Right lobe of liver (tissue), 6 donors: ENCODE data around the gene GTF2A1. TPM values are rescaled to one million over a fixed set of nuclear protein-coding genes. Genes with fewer than 3 reads are reported as not detected.
A peak's percentile ranks its signal among the peaks of the same experiment; 100 is the strongest.
"Not testable (repeated sequence)": the region's sequence is repeated elsewhere in the genome, so short reads cannot be mapped to it uniquely, and the experiment has no call there.

ENCODE experiments used
- ATAC-seq, 4 donors: fragments of 200-7000 bp; cut with Tn5 transposase; one replicate each; pipeline ENCODE4 v1.9.1; 2020; ENCODE audit warnings: mild to moderate bottlenecking in 4 of 4, moderate library complexity in 4 of 4
- DNase-seq, 3 donors: peaks; one replicate each; pipeline ENCODE4 v3.0.0-alpha.2; 2020
- H3K27ac ChIP-seq, 3 donors: fragments of 200-600 bp; one replicate each; pipeline ENCODE4 v1.8.0; 2022
- H3K27me3 ChIP-seq, 2 donors: fragments of 200-600 bp; one replicate each; pipeline ENCODE4 v1.8.0; 2022
- H3K36me3 ChIP-seq, 4 donors: fragments of 200-600 bp; sonication (generic) in 1 of 4; one replicate each; pipeline versions ENCODE4 v1.5.1 to v1.8.0; 2017 to 2022; ENCODE audit warnings: control low read depth in 1 of 4
- H3K4me1 ChIP-seq, 4 donors: fragments of 200-600 bp; sonication (generic) in 1 of 4; one replicate each; pipeline versions ENCODE4 v1.5.1 to v1.8.0; 2017 to 2022; ENCODE audit warnings: control low read depth in 1 of 4
- H3K4me3 ChIP-seq, 3 donors: fragments of 200-600 bp; one replicate each; pipeline ENCODE4 v1.8.0; 2022
- H3K9me3 ChIP-seq, 4 donors: fragments of 200-600 bp; sonication (generic) in 1 of 4; one replicate each; pipeline versions ENCODE4 v1.5.1 to v1.8.0; 2017 to 2022; ENCODE audit warnings: control low read depth in 1 of 4
- CTCF ChIP-seq, 4 donors: fragments of 200-600 bp in 3 of 4; fragments of 450-650 bp in 1 of 4; IDR thresholded peaks; one replicate each; pipeline versions ENCODE4 v1.5.1 to v1.8.0; 2016 to 2022; ENCODE audit warnings: antibody characterized with exemption in 4 of 4, mild to moderate bottlenecking in 2 of 4
- POLR2A ChIP-seq: fragments of 450-650 bp; IDR thresholded peaks from one replicate; pipeline ENCODE4 v1.6.1; 2017; ENCODE audit warnings: antibody characterized with exemption, mild to moderate bottlenecking
- WGBS: methylation state at CpG from one replicate; pipeline ENCODE4 v1.1.6; 2018; ENCODE audit warnings: low coverage, low lambda C conversion rate; ENCODE audit not compliant: insufficient coverage; ENCODE audit errors: missing lambda C conversion rate; 5-methylcytosine and 5-hydroxymethylcytosine counted together
- intact Hi-C, 2 donors: fragments of 100-400 bp; cut with DNase I; formaldehyde crosslinking; loops; one replicate each; pipeline versions ENCODE4 v1.11.2 to v1.14.1; 2022
- total RNA-seq, 6 experiments: library from RNA; depleted of rRNA in 2 of 6; stranded (reverse); fragments of >200 nt in 2 of 6; fragmentation: NEBNext Ultra II Directional in 3 of 6; extraction: Animal tissue kit (Norgen Biotek cat#: 25700) in 3 of 6; gene quantifications; one replicate each; pipeline versions ENCODE4 v1.1.0 to v1.2.4, GENCODE V29; 2016 to 2023
- donor health status: DM: no; HTN: yes; CAD: no.
- donor health status: DM: no; HTN: no; CAD: no.
- donor health status: DM: no; HTN: no; CAD: no.
- donor health status: DM: no; HTN: yes; CAD: no.
- donor health status: DM: no; HTN: yes; CAD: no.

Gene GTF2A1
- total RNA-seq, 6 experiments from 2014 or later, result 11.0 to 16.8 (median 12.9) TPM

- no peak for DNase-seq
Measured at GRCh38 chr14:81246461-81247270, 25.9 kb upstream of the GTF2A1 start.

GRCh38 chr14:81245771-81246170 is 25.0 kb upstream of the GTF2A1 start:
- intact Hi-C loops, result no loop called here
- Histone ChIP-seq H3K9me3 (no peaks in the 10 kb centered on the region), H3K27ac (no peak overlapping the region), H3K27me3 (no peaks in the 10 kb centered on the region), H3K4me3 (no peak overlapping the region), H3K36me3 (no peaks in the 10 kb centered on the region), H3K4me1 (no peaks in the 10 kb centered on the region)
- TF ChIP-seq POLR2A (no peak), CTCF (IDR thresholded peaks at IDR 0.05) (no peak)
- 11% methylated on average over 1 of the region's 1 CpG for WGBS
- DNase-seq (no peak), ATAC-seq (no peak)

More at GRCh38 chr14:81246461-81247270, 25.9 kb upstream of the GTF2A1 start:
- no peak overlapping the region for H3K27ac ChIP-seq
- no peaks in the 10 kb centered on the region for H3K4me1 ChIP-seq
- no peaks in the 10 kb centered on the region for H3K27me3 ChIP-seq
- WGBS, result 83% methylated on average over 11 of the region's 19 CpGs
- ATAC-seq, result peak in 1 of 4 donors; percentile 16
- no peaks in the 10 kb centered on the region for H3K36me3 ChIP-seq
- no peak for TF ChIP-seq CTCF (IDR thresholded peaks at IDR 0.05)
- TF ChIP-seq POLR2A, result no peak
- intact Hi-C loops, result no loop called here
- H3K9me3 ChIP-seq, result no peaks in the 10 kb centered on the region
- no peak overlapping the region for H3K4me3 ChIP-seq

- H3K27me3 ChIP-seq, H3K36me3 ChIP-seq, H3K9me3 ChIP-seq, H3K4me1 ChIP-seq, intact Hi-C loops, DNase-seq, H3K4me3 ChIP-seq, H3K27ac ChIP-seq, ATAC-seq: not testable (repeated sequence)
- 81% methylated on average over 4 of the region's 28 CpGs for WGBS
Measured at GRCh38 chr14:81244431-81244830, 23.7 kb upstream of the GTF2A1 start.

GRCh38 chr14:81243499-81243898 is 22.7 kb upstream of the GTF2A1 start:
- H3K27ac ChIP-seq, result no peak overlapping the region
- 67% methylated on average over 2 of the region's 2 CpGs for WGBS
- no peaks in the 10 kb centered on the region for H3K9me3 ChIP-seq
- no peak for TF ChIP-seq CTCF (IDR thresholded peaks at IDR 0.05)
- TF ChIP-seq POLR2A, result no peak
- no peaks in the 10 kb centered on the region for H3K27me3 ChIP-seq
- DNase-seq (no peak), ATAC-seq (no peak)
- no peaks in the 10 kb centered on the region for H3K4me1 ChIP-seq
- intact Hi-C loops, result no loop called here
- no peak overlapping the region for H3K4me3 ChIP-seq
- no peaks in the 10 kb centered on the region for H3K36me3 ChIP-seq

GRCh38 chr14:81236849-81237248 is 16.1 kb upstream of the GTF2A1 start:
- DNase-seq, ATAC-seq, H3K4me1 ChIP-seq, H3K4me3 ChIP-seq, H3K36me3 ChIP-seq, H3K27me3 ChIP-seq, H3K9me3 ChIP-seq, H3K27ac ChIP-seq, intact Hi-C loops: not testable (repeated sequence)
- 54% methylated on average over 2 of the region's 2 CpGs for WGBS
